ENCODE data around the gene CPT2.
"Not testable (repeated sequence)": the region's sequence is repeated elsewhere in the genome, so short reads cannot be mapped to it uniquely, and the experiment has no call there.

The CPT2 gene

DNA sequence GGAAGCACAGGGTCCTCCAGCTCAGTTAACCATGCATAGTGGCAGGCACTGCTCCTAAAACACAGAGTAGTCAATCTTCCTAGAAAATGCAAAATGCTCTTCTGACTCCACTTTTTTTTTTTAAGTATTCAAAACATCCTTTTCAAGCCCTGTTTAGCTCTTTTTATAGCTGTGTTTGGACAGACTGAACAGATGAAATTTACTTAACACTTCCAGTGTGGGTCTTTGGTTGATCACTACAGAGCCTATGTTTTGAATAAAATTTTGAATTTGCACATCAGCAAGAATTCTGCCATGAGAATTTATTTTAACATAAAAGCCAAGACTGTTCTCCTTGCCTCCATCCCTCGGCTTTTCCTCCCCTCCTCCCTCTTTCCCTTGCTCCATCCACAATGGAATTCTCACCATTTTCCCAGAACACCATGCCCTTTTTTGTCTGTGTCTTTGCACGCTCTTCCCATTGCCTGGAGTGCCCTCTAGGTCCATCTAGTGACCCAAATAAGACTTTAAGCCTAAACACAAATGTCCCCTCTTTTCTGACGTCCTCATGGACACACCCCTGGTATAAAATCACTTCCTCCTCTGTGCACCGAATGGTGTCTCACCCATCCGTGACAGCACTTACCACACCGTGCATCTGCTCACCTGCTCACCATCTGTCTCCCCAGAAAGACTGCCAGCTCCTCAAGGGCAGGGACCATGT, 24.0 kb upstream of the CPT2 start:
- no peak for DNase-seq

DNA sequence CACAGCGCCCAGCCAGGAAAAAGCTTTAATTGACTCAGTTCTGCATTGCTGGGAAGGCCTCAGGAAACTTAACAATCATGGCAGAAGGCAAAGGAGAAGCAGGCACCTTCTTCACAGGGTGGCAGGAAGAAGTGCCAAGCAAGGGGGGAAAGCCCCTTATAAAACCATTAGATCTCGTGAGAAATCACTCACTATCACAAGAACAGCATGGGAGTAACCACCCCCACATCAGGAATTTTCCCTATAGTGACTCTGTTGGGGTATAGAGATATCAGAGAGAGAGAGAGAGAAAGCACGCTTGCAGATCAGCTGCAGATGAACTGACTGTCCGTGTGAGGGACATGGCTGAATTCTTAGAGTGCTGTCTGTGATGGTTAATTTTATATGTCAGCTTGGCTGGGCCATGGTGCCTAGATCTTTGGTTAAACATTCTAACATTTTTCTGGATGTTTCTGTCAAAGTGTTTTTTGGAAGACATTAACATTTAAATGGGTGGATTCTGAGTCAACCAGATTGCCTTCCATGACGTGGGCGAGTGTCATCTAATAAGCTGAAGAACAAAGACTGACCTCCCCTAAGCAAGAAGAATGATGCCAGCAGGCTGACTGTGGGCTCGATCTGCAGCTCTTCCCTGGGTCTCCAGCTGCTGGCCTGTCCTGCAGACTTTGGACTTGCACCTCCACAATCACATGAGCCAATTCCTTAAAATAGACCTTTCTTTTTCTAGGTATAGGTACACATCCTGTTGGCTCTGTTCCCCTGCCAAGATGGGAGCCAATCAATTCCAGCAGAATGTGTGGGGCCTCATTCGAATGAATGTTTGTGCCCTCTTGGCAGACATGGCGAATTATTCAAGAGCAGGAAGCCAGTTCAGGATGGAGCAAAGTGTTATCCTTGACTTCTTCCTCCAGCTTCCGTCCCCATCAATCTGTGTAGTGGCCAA, 21.4 kb upstream of the CPT2 start:
- TF ChIP-seq POLR2A (IDR thresholded peaks at IDR 0.05; ENCODE audit: low read length): no peak
- TF ChIP-seq GATA1 (IDR thresholded peaks at IDR 0.05; ENCODE audit: low read depth, low read length): no peak

More for the DNA sequence above, 24.0 kb upstream of the CPT2 start:
- TF ChIP-seq POLR2A (IDR thresholded peaks at IDR 0.05; ENCODE audit: low read length) (no peak), GATA1 (IDR thresholded peaks at IDR 0.05; ENCODE audit: low read depth, low read length) (no peak)

DNA sequence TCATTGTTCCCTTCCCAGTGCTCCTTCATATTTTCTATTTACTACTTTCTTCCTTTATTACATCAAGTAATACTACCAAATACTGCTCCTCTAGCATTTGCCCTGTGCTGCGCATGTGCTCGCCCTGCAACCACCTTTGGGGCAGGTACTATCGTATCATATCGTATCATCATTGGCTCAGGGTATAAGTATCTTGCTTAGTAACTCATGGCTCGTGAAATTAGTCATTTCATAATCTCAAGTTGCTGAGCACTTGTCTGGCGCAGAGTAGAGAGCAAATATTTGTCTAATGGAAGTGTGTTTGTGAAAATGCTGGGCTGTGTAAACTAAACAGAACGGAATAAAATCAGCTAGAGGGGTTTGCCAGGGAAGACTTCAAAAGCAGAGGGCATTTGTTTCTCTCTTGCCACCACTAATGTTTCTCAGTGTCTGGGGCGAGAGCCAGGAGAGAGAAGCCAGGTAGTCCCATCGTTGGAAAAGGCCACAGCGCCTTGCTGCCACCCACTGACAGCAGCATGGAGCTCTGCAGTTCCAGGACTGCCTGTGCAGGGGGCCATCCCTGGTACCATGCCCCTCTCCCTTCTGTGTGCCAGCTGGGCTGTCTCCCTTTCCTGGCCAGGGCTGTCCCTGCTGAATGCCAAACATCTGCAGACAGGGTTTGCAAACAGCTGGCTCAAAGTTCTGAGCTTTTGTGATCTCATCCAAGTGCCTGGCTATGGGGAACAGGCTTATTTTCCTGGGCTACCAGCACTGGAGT, 20.0 kb upstream of the CPT2 start:
- TF ChIP-seq POLR2A (IDR thresholded peaks at IDR 0.05; ENCODE audit: low read length): no peak
- no peak for TF ChIP-seq GATA1 (IDR thresholded peaks at IDR 0.05; ENCODE audit: low read depth, low read length)
- no peak for DNase-seq

More for the DNA sequence above, 21.4 kb upstream of the CPT2 start:
- DNase-seq: no peak

DNA sequence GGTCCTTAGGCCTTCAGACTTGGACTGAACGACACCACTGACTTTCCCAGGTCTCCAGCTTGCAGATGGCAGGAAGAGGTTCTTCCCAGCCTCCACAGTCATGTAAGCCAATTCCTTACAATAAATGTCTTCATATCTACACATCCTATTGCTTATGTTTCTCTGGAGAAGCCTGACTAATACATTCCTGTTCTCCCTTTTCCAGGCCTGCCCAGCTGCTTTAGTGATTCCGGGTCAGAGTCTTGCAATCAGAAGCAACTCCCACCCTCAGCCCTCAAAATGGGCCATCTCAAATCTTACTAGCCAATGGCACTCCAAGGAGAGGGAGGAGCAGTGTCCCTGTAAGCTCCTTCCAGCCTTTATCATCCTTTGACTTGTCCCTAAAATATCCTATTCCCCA, 16.4 kb upstream of the CPT2 start:
- DNase-seq: no peak
- TF ChIP-seq GATA1 (IDR thresholded peaks at IDR 0.05; ENCODE audit: low read depth, low read length): no peak
- no peak for TF ChIP-seq POLR2A (IDR thresholded peaks at IDR 0.05; ENCODE audit: low read length)

DNA sequence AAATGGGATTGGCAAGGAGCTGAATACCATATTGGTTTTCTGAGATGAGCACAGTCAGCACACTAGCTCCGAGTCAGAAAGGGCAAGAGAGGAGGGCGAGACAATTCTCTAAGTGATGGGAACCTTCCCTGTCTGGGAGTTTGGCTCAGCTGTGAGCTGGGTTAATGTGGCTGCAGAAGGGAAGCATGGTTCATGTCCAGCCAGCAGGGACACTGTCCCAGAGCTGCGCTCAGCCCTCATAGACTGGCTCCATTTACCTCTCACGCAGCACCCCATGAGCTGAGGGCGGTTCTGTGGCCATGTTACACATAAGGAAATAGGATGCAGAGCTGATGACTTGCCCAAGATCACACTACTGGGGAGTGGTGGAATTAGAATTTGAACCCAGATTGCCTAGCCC, 15.7 kb upstream of the CPT2 start:
- no peak for DNase-seq
- TF ChIP-seq GATA1 (IDR thresholded peaks at IDR 0.05; ENCODE audit: low read depth, low read length) (no peak), POLR2A (IDR thresholded peaks at IDR 0.05; ENCODE audit: low read length) (no peak)

DNA sequence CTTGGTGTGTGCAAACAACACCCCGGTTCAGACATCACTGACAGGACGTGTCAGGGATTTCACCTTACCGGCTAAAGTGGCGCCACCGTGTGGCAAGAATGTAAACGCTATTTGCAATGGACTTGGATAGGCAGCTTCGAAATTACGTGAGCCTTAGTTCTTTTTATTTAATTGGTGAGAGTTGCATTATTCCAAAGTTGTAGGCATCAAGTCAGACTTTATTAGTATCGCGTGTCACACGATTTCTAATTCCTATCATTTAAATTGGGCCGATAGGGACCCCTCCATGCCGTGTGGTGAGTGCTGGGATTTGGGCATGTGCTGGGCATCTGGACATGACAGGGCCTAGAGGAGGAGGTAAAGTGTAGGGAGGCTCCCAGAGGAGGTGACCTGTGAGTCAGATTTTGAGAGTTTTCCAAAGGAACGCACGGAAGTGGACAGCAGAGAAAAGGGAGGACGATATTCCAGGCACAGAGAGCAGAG, 14.5 kb upstream of the CPT2 start:
- DNase-seq: peak; percentile 84 to 92
- no peak for TF ChIP-seq POLR2A (IDR thresholded peaks at IDR 0.05; ENCODE audit: low read length)
- TF ChIP-seq GATA1 (IDR thresholded peaks at IDR 0.05; ENCODE audit: low read depth, low read length): no peak

DNA sequence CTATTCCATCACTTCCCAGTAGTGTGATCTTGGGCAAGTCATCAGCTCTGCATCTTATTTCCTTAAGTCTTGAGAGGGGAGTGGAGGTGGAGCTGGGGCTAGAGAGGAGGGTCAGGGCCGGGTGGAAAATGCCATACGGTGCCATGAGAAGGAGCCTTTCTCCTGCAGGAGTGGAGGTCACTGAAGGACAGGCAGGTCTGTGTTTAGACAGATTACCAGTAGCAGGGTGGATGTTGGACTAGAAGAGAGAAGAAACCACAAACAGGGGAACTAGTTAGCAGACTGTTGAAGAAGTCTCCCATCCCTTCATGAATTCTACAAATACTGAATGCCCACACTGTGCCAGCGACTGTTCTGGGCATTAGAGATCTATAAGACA, 13.9 kb upstream of the CPT2 start:
- peak; percentile 49 to 52 for DNase-seq
- no peak for TF ChIP-seq GATA1 (IDR thresholded peaks at IDR 0.05; ENCODE audit: low read depth, low read length)

DNA sequence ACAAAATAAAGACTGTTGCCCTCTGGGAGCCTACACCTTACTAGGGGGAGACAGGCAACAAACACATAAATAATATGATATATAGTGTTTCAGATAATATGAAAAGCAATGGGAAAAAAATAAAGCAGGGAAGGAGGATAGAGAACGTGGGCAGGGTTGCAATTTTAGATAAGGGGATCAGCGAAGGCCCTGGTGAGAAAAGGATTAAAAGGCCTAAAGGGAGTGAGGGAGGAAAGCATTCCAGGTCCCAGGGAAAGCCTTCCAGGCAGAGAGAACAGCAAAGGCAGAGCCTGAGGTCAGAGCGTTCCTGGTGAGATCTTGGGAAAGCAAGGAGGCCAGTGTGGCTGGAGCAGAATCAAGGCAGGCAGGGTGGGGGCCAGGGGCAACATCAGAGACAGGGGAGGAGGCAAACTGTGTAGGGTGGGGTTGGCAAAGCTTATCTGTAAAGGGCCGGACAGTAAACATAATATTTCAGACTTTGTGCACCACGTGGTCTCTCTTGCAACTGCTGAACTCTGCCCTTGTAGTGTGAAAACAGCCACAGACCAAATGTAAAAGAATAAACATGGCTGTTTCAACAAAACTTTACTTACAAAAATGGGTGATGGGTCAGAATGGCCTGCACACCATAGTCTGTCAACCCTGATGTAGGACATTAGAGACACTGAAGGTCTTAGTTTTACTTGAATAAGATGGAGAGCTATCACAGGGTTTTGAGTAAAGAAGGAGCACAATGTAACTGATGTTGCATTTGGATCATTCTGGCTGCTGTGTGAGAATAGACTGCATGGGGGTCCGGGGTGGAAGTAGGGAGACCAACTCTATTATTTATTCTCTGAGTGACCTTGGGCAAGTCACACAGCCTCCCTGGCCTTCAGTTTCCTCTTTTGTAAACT, 13.3 kb upstream of the CPT2 start:
- TF ChIP-seq GATA1 (IDR thresholded peaks at IDR 0.05; ENCODE audit: low read depth, low read length): no peak
- TF ChIP-seq POLR2A (IDR thresholded peaks at IDR 0.05; ENCODE audit: low read length): no peak
- DNase-seq: peak; percentile 86 to 90

DNA sequence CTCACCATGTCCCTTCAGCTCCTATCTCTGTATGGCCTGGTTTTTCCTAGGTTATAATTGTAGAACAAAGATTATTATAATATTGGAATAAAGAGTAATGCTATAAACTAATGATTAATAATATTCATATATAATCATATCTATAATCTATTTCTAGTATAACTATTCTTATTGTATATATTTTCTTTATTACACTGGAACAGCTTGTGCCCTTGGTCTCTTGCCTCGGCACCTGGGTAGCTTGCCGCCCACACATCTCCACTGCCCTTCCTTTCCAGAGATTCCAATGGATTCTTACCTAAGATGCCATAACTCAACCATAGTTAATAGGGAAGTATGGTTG, 10.7 kb upstream of the CPT2 start:
- DNase-seq: not testable (repeated sequence)

DNA sequence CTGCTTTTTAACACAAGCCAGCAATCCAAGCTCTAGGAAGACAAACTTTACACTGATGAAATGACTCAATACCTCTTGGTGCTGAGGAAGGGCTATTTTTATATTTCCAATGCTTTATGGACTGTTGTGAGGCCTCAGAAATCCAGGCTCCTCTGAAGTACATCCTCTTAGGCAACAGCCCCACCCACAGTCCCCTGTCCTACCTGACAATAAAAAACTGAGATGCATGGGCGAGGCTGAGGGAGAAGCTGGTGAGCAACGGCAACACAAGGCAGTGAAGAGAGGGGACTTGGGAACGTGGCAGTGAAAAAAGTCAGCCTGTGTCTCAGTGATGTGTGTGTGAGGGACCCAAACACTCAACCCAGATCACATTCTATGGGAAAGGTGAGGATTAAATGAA, 10.1 kb upstream of the CPT2 start:
- TF ChIP-seq GATA1 (IDR thresholded peaks at IDR 0.05; ENCODE audit: low read depth, low read length) (no peak), POLR2A (IDR thresholded peaks at IDR 0.05; ENCODE audit: low read length) (no peak)
- no peak for DNase-seq

DNA sequence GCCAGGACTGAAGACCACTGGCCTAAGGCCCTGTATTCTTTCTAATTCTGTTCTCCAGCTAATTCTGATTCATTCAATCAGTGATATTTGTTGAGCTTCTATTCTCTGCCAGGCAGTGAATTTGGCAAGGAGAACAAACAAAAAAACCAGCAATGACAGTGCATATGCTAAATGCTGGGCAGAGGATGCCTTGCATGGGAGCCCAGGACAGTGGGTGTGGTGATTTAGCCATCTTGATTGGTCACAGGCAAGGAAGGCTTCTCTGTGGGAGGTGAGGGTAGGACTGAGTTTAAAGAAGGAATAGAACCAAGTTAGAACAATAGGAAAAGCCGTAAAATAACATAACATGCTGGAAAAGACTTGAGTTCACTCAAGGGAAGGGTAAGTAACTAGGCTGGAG, 9.2 kb upstream of the CPT2 start:
- no peak for TF ChIP-seq GATA1 (IDR thresholded peaks at IDR 0.05; ENCODE audit: low read depth, low read length)
- TF ChIP-seq POLR2A (IDR thresholded peaks at IDR 0.05; ENCODE audit: low read length): no peak
- peak in 1 of 2 experiments; percentile 11 for DNase-seq

DNA sequence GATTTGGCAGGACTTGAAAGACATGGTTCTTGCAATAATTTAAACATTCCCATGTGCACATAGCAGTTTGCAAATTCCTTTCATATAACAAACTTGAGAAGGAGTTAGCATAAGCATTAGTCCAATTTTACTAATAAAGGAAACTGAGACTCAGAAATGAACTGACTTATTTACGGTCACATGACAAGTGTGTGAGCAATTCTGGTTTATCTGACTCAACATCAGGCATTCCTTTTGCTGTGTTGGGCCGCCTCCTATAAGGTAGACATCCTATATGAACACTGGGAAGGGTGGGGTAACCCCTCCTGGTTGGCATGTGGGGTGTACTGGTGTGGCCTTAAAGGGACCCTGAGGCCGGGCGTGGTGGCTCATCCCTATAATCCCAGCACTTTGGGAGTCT, 8.5 kb upstream of the CPT2 start:
- TF ChIP-seq POLR2A (IDR thresholded peaks at IDR 0.05; ENCODE audit: low read length) (no peak), GATA1 (IDR thresholded peaks at IDR 0.05; ENCODE audit: low read depth, low read length) (no peak)
- DNase-seq: no peak

DNA sequence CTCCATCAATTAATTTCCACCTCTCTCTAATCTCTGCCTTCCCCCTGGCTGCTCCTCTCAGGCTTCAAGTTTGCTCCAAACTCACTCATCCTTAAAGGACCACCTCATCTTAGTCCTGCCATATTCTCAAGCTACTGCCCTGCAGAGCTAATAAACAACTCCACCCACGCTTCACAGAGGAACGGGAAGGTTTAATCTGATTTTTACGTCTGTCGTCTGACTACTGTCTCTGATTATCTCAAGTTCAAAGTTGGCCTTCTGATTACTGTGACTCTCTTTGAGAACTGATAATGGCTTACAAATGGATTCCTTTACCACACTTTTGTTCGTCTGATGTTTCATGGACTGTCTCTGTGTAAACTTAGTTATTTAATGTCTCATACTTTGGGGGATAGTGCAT, 7.6 kb upstream of the CPT2 start:
- peak; percentile 32 to 77 for DNase-seq
- TF ChIP-seq GATA1 (IDR thresholded peaks at IDR 0.05; ENCODE audit: low read depth, low read length) (no peak), POLR2A (IDR thresholded peaks at IDR 0.05; ENCODE audit: low read length) (no peak)

Measured in erythroblast (primary cell).